GM23338 (cell line): ENCODE results near the gene HDAC8. TPM values are rescaled to one million over a fixed set of nuclear protein-coding genes. Genes with fewer than 3 reads are reported as not detected.
"Not testable (repeated sequence)": the region's sequence is repeated elsewhere in the genome, so short reads cannot be mapped to it uniquely, and the experiment has no call there.

Experiments used
- ATAC-seq: fragments of 200-7000 bp; cut with Tn5 transposase; 3 replicates; pipeline ENCODE4 v1.9.1; 2020
- DNase-seq: peaks from one replicate; pipeline ENCODE4 v3.0.0-alpha.2; 2015; ENCODE audit warnings: low spot score
- H2AFZ ChIP-seq: fragments of 200-600 bp; sonication (generic); 2 replicates; pipeline ENCODE4 v1.8.0; 2016; ENCODE audit warnings: antibody characterized with exemption, mild to moderate bottlenecking, moderate library complexity
- H3F3A ChIP-seq: fragments of 200-600 bp; sonication (generic); replicated peaks from 2 replicates; pipeline ENCODE4 v1.8.0; 2017; ENCODE audit warnings: antibody characterized with exemption, mixed run types, low read depth
- H3K27ac ChIP-seq: fragments of 200-600 bp; sonication (generic); 2 replicates; pipeline ENCODE4 v1.6.1; 2016; ENCODE audit warnings: low read depth
- H3K27me3 ChIP-seq: fragments of 200-600 bp; sonication (generic); 2 replicates; pipeline ENCODE4 v1.8.0; 2016; ENCODE audit warnings: mild to moderate bottlenecking, mixed run types, moderate library complexity; ENCODE audit not compliant: insufficient read depth
- H3K36me3 ChIP-seq: fragments of 200-600 bp; sonication (generic); 2 replicates; pipeline ENCODE4 v1.8.0; 2016; ENCODE audit warnings: mild to moderate bottlenecking; ENCODE audit not compliant: insufficient read depth
- H3K4me1 ChIP-seq: fragments of 200-600 bp; sonication (generic); 2 replicates; pipeline ENCODE4 v1.8.0; 2016; ENCODE audit warnings: mild to moderate bottlenecking, moderate library complexity; ENCODE audit not compliant: insufficient read depth
- H3K4me2 ChIP-seq: fragments of 200-600 bp; sonication (generic); 2 replicates; pipeline ENCODE4 v1.7.1; 2017; ENCODE audit warnings: mixed run types
- H3K4me3 ChIP-seq: fragments of 200-600 bp; sonication (generic); 2 replicates; pipeline ENCODE4 v1.6.1; 2016; ENCODE audit warnings: mixed run types
- H3K79me2 ChIP-seq: fragments of 200-600 bp; sonication (generic); replicated peaks from 2 replicates; pipeline ENCODE4 v1.8.0; 2017; ENCODE audit warnings: mild to moderate bottlenecking; ENCODE audit not compliant: insufficient read depth
- H3K9me2 ChIP-seq: fragments of 200-600 bp; sonication (generic); 2 replicates; pipeline ENCODE4 v1.8.0; 2017; ENCODE audit not compliant: insufficient read depth
- H4K20me1 ChIP-seq: fragments of 200-600 bp; sonication (generic); replicated peaks from 2 replicates; pipeline ENCODE4 v1.8.0; 2017; ENCODE audit warnings: mild to moderate bottlenecking; ENCODE audit not compliant: insufficient read depth
- H3K27ac Mint-ChIP-seq: 2 replicates; pipeline ENCODE4 v1.8.0; 2020; ENCODE audit warnings: inconsistent platforms, mild to moderate bottlenecking, moderate library complexity, mixed read lengths
- H3K27me3 Mint-ChIP-seq: 3 replicates; pipeline ENCODE4 v1.8.0; 2022; ENCODE audit warnings: low read depth, mild to moderate bottlenecking, moderate library complexity, mixed read lengths, inconsistent platforms; ENCODE audit not compliant: insufficient read depth, poor library complexity
- H3K36me3 Mint-ChIP-seq: 3 replicates; pipeline ENCODE4 v1.8.0; 2021; ENCODE audit warnings: low read depth, mild to moderate bottlenecking, inconsistent platforms, moderate library complexity, mixed read lengths
- H3K4me1 Mint-ChIP-seq: 3 replicates; pipeline ENCODE4 v1.8.0; 2020; ENCODE audit warnings: mild to moderate bottlenecking, inconsistent platforms, mixed read lengths
- H3K4me3 Mint-ChIP-seq: 3 replicates; pipeline ENCODE4 v1.8.0; 2021; ENCODE audit warnings: moderate library complexity, mild to moderate bottlenecking, inconsistent platforms, mixed read lengths
- H3K9me3 Mint-ChIP-seq: 3 replicates; pipeline ENCODE4 v1.8.0; 2020; ENCODE audit warnings: moderate library complexity, mild to moderate bottlenecking, inconsistent platforms, mixed read lengths
- CREB1 ChIP-seq: fragments of 250-450 bp; sonication (Bioruptor Pico); IDR thresholded peaks from 2 replicates; pipeline ENCODE4 v1.5.0; 2020; ENCODE audit warnings: low read depth, mild to moderate bottlenecking, moderate library complexity
- ETS1 ChIP-seq: IDR thresholded peaks from 2 replicates; pipeline ENCODE4 v1.6.1; 2016; ENCODE audit warnings: antibody characterized with exemption
- EZH2 ChIP-seq: fragments of 200-600 bp; sonication (generic); IDR thresholded peaks from one replicate; pipeline ENCODE4 v1.8.0; 2017; ENCODE audit warnings: antibody characterized with exemption, mild to moderate bottlenecking, low read depth; ENCODE audit not compliant: unreplicated experiment
- EZH2phosphoT487 ChIP-seq: fragments of 200-600 bp; sonication (generic); IDR thresholded peaks from one replicate; pipeline ENCODE4 v1.8.1; 2018; ENCODE audit warnings: antibody characterized with exemption; ENCODE audit not compliant: unreplicated experiment
- NANOG ChIP-seq: IDR thresholded peaks from 2 replicates; pipeline ENCODE4 v1.6.1; 2016; ENCODE audit warnings: antibody characterized with exemption, borderline replicate concordance
- POLR2AphosphoS5 ChIP-seq: IDR thresholded peaks from 2 replicates; pipeline ENCODE4 v1.6.1; 2016; ENCODE audit warnings: antibody characterized with exemption, low read depth
- REST ChIP-seq: IDR thresholded peaks from one replicate; pipeline ENCODE4 v1.6.1; 2018; ENCODE audit warnings: antibody characterized with exemption; ENCODE audit not compliant: unreplicated experiment
- STAT1 ChIP-seq: IDR thresholded peaks from one replicate; pipeline ENCODE4 v1.6.1; 2016; ENCODE audit warnings: antibody characterized with exemption; ENCODE audit not compliant: unreplicated experiment
- ZNF114 ChIP-seq: fragments of 250-450 bp; sonication (Bioruptor Pico); IDR thresholded peaks from 2 replicates; pipeline ENCODE4 v1.5.0; 2020; ENCODE audit warnings: mild to moderate bottlenecking, moderate library complexity
- ZNF331 ChIP-seq: fragments of 250-450 bp; sonication (Bioruptor Pico); IDR thresholded peaks from 2 replicates; pipeline ENCODE4 v1.5.0; 2020; ENCODE audit warnings: low read depth, mild to moderate bottlenecking, moderate library complexity
- ZNF462 ChIP-seq: fragments of 250-450 bp; sonication (Bioruptor Pico); IDR thresholded peaks from 2 replicates; pipeline ENCODE4 v1.5.0; 2020; ENCODE audit warnings: mild to moderate bottlenecking, moderate library complexity
- polyA plus RNA-seq: library from polyadenylated mRNA; unstranded; fragments of >200 nt; fragmentation: Nextera tagmentation; extraction: Ambion mirVana; gene quantifications from 2 replicates; pipeline ENCODE4 v1.2.1, GENCODE V29; 2016
- total RNA-seq: library from RNA; depleted of rRNA; stranded (reverse); fragments of >200 nt; shearing (Covaris generic); gene quantifications from 2 replicates; pipeline ENCODE4 v1.2.3, GENCODE V29; 2014

The HDAC8 gene
- total and polyA plus RNA-seq, 2 experiments from 2014 or later, result 21.6 to 28.7 TPM

- not testable (repeated sequence) for H3K9me3 Mint-ChIP-seq
Measured at GRCh38 chrX:72405136-72405535, 167.5 kb downstream of the HDAC8 start.

GRCh38 chrX:72402614-72403013, 170.0 kb downstream of the HDAC8 start:
- Histone ChIP-seq H3K27ac (no peak overlapping the region), H3K4me2 (no peak overlapping the region), H2AFZ (no peak overlapping the region), H3K27me3 (no peaks in the 10 kb centered on the region), H3F3A (no peaks in the 10 kb centered on the region), H3K9me2 (no peaks in the 10 kb centered on the region), H4K20me1 (no peaks in the 10 kb centered on the region), H3K79me2 (no peaks in the 10 kb centered on the region), H3K36me3 (no peaks in the 10 kb centered on the region), H3K4me3 (no peak overlapping the region), H3K4me1 (no peaks in the 10 kb centered on the region)
- Mint-ChIP-seq H3K27ac (no peak overlapping the region), H3K36me3 (no peaks in the 10 kb centered on the region), H3K4me3 (no peak overlapping the region), H3K4me1 (no peaks in the 10 kb centered on the region), H3K27me3 (no peaks in the 10 kb centered on the region), H3K9me3 (no peaks in the 10 kb centered on the region)
- ATAC-seq (no peak), DNase-seq (no peak)
- TF ChIP-seq ZNF114, result no peak
- no peak for TF ChIP-seq ZNF331 (CRISPR knock-in tag)
- TF ChIP-seq NANOG, result no peak
- no peak for TF ChIP-seq ZNF462
- TF ChIP-seq CREB1 (CRISPR knock-in tag), result no peak
- no peak for TF ChIP-seq ETS1
- no peak for TF ChIP-seq EZH2phosphoT487
- no peak for TF ChIP-seq POLR2AphosphoS5
- TF ChIP-seq STAT1, result no peak
- no peak for TF ChIP-seq REST
- TF ChIP-seq EZH2, result no peak

More at GRCh38 chrX:72405136-72405535, 167.5 kb downstream of the HDAC8 start:
- not testable (repeated sequence) for H3K9me2 ChIP-seq, H3K4me3 ChIP-seq, H2AFZ ChIP-seq, H3K36me3 ChIP-seq, ATAC-seq, H3K27ac Mint-ChIP-seq, H3K27me3 ChIP-seq, DNase-seq, H3K27me3 Mint-ChIP-seq, H3F3A ChIP-seq, H3K4me1 ChIP-seq, H3K27ac ChIP-seq, H3K4me2 ChIP-seq, H3K36me3 Mint-ChIP-seq, H3K79me2 ChIP-seq, H3K4me1 Mint-ChIP-seq, H4K20me1 ChIP-seq, H3K4me3 Mint-ChIP-seq
